Measurements from ENCODE around the gene MTRR. TPM values are rescaled to one million over a fixed set of nuclear protein-coding genes. Genes with fewer than 3 reads are reported as not detected.

Gene MTRR
- total and polyA plus RNA-seq, 10 donors = 13.8 to 66.3 (median 43.9) TPM

DNA sequence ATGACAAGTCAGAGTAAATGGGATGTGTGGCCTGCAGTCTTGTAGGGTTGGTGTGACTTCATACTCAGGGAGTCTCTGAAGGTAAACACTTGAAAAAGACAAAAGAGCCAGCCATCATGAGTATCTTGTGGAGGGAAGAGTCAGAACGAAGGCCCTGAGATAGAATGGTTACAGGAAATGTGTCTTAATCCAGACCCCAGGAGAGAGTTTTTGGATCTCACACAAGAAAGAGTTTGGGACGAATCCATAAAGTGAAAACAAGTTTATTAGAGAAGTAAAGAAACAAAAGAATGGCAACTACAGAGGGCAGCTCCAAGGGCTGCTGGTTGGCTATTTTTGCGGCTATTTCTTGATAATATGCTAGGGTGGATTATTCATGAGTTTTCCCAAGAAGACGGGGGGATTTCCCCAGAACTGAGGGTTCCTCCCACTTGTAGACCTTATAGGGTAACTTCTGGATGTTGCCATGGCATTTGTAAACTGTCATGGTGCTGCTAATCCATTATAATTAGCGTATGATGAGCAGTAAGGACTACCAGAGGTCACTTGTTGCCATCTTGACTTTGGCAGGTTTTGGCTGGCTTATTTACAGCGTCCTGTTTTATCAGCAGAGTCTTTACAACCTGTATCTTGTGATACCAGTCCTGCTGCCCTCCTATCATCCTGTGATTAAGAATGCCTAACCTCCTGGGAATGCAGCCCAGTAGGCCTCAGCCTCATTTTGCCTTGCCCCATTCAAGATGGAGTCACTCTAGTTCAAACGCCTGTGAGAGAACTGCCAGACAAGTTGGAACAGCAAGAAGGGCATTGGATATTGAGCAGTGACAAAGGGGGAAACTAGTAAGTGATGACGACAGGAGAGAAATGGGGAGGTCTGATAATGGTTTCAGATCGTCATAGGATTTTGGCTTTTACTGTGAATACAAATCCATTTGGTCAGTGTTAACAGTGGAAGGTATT, 34.0 kb downstream of the MTRR start:
- no peaks in the 10 kb centered on the region for H3K27me3 ChIP-seq (replicated peaks in 1 of 7)
- TF ChIP-seq POLR2A (IDR thresholded peaks at IDR 0.05) = no peak
- TF ChIP-seq POLR2AphosphoS5 (IDR thresholded peaks at IDR 0.05) = no peak
- TF ChIP-seq, protein P1, sequence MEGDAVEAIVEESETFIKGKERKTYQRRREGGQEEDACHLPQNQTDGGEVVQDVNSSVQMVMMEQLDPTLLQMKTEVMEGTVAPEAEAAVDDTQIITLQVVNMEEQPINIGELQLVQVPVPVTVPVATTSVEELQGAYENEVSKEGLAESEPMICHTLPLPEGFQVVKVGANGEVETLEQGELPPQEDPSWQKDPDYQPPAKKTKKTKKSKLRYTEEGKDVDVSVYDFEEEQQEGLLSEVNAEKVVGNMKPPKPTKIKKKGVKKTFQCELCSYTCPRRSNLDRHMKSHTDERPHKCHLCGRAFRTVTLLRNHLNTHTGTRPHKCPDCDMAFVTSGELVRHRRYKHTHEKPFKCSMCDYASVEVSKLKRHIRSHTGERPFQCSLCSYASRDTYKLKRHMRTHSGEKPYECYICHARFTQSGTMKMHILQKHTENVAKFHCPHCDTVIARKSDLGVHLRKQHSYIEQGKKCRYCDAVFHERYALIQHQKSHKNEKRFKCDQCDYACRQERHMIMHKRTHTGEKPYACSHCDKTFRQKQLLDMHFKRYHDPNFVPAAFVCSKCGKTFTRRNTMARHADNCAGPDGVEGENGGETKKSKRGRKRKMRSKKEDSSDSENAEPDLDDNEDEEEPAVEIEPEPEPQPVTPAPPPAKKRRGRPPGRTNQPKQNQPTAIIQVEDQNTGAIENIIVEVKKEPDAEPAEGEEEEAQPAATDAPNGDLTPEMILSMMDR (IDR thresholded peaks at IDR 0.05 in 8 of 11, conservative IDR thresholded peaks at IDR 0.05 in 3 of 11) = no peak
- peaks cover 0 to 100% (median 55%) of the 10 kb centered on the region in 6 donors for H3K36me3 ChIP-seq

DNA sequence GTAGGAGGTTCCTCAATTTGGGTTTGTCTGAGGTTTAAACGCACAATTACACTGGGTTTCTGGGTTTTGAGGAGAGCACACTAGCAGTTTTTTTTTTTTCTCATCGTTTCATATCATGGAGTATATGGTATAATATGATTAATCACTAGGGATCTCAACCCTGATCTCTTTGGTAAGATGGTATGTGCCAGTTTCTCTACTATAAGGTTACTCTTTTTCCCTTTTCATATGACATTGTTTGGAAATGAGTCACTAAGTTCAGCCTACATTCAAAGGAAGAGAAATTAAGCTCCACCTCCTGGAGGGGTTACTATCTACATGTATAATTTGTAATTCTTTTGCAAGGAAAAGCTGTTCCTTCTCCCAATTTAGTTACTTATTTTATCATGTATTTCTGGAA, 35.2 kb downstream of the MTRR start:
- no peak for TF ChIP-seq POLR2A (IDR thresholded peaks at IDR 0.05)
- no peak for TF ChIP-seq POLR2AphosphoS5 (IDR thresholded peaks at IDR 0.05)
- TF ChIP-seq, protein P1 (IDR thresholded peaks at IDR 0.05 in 8 of 11, conservative IDR thresholded peaks at IDR 0.05 in 3 of 11) = no peak
- Histone ChIP-seq H3K27me3 (replicated peaks in 1 of 7) (no peaks in the 10 kb centered on the region), H3K36me3 (peaks cover 0 to 100% (median 51%) of the 10 kb centered on the region in 6 donors), H3K4me3 (no peak overlapping the region), H3K27ac (no peak overlapping the region), H3K9me3 (peaks cover 5 to 29% (median 26%) of the 10 kb centered on the region in 8 donors), H3K4me1 (no peaks in the 10 kb centered on the region)
- intact Hi-C loops (cut with DNase I; ENCODE audit: low total_unique reads) = no loop called here
- WGBS, 5 donors = 77 to 90% (median 82%) methylated on average over 2 of the region's 2 CpGs
- no peak for DNase-seq

More for the DNA sequence above, 34.0 kb downstream of the MTRR start:
- DNase-seq = no peak
- Histone ChIP-seq H3K4me1 (no peaks in the 10 kb centered on the region), H3K4me3 (no peak overlapping the region), H3K9me3 (peaks cover 2 to 16% (median 14%) of the 10 kb centered on the region in 8 donors), H3K27ac (no peak overlapping the region)
- WGBS, 5 donors = 94 to 97% (median 96%) methylated on average over 9 of the region's 9 CpGs
- intact Hi-C loops (cut with DNase I; ENCODE audit: low total_unique reads) = no loop called here

DNA sequence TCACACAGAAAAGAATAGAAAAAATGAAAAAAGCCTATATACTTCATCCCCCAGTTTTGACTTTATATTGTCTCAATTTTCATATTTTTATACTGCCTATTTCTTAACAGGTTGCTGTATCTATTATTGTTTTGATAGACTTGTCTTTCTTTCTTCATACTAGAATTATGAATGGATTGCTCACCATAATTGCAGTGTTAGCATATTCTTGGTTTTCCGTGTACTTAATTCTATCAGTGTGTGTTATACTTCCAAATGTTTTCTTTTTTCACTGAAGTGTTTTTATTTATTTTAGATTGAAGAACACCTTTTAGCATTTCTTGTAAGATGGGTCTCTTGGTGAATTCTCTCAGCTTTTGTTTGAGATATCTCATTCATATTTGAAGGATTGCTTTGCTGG, 38.7 kb downstream of the MTRR start:
- H3K27me3 ChIP-seq (replicated peaks in 1 of 7) = no peaks in the 10 kb centered on the region
- TF ChIP-seq POLR2A (IDR thresholded peaks at IDR 0.05) (no peak), POLR2AphosphoS5 (IDR thresholded peaks at IDR 0.05) (no peak)
- TF ChIP-seq, protein P1 (IDR thresholded peaks at IDR 0.05 in 8 of 11, conservative IDR thresholded peaks at IDR 0.05 in 3 of 11) = no peak
- peaks cover 5 to 58% (median 52%) of the 10 kb centered on the region in 8 donors for H3K9me3 ChIP-seq
- intact Hi-C loops (cut with DNase I; ENCODE audit: low total_unique reads) = no loop called here
- no peak overlapping the region for H3K27ac ChIP-seq
- 96 to 100% (median 98%) methylated on average over 1 of the region's 1 CpG for WGBS, 5 donors
- peaks cover 0 to 79% (median 21%) of the 10 kb centered on the region in 6 donors for H3K36me3 ChIP-seq
- H3K4me1 ChIP-seq = no peaks in the 10 kb centered on the region
- H3K4me3 ChIP-seq = no peak overlapping the region
- DNase-seq = no peak

DNA sequence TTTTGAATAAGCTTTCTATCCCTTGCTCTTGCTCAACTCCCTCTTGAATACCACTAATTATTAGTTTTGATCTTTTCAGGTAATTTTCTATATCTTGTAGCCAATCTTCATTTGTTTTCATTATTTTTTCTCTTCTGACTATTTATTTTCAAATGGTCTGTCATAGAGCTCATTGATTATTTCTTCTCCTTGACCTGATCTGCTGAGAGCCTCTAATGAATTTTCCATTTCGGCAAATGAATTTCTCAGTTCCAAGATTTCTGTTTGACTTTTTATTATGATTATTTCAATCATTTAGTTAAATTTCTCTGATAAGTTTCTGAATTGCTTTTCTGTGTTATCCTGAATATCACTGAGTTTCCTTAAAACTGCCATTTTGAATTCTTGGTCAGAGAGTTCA, 39.4 kb downstream of the MTRR start:
- no peaks in the 10 kb centered on the region for H3K4me1 ChIP-seq
- DNase-seq = no peak
- peaks cover 0 to 72% (median 14%) of the 10 kb centered on the region in 6 donors for H3K36me3 ChIP-seq
- H3K9me3 ChIP-seq = peaks cover 5 to 65% (median 59%) of the 10 kb centered on the region in 8 donors
- H3K4me3 ChIP-seq = no peak overlapping the region
- no peaks in the 10 kb centered on the region for H3K27me3 ChIP-seq (replicated peaks in 1 of 7)
- intact Hi-C loops (cut with DNase I; ENCODE audit: low total_unique reads) = no loop called here
- H3K27ac ChIP-seq = no peak overlapping the region
- 96 to 100% (median 96%) methylated on average over 1 of the region's 1 CpG for WGBS, 5 donors
- TF ChIP-seq, protein P1 (IDR thresholded peaks at IDR 0.05 in 8 of 11, conservative IDR thresholded peaks at IDR 0.05 in 3 of 11) = no peak
- TF ChIP-seq POLR2A (IDR thresholded peaks at IDR 0.05) (no peak), POLR2AphosphoS5 (IDR thresholded peaks at IDR 0.05) (no peak)

Data from spleen (tissue), 11 donors.